ENCODE measurements around the gene TGDS. TPM values are rescaled to one million over a fixed set of nuclear protein-coding genes. Genes with fewer than 3 reads are reported as not detected.
A peak's percentile ranks its signal among the peaks of the same experiment; 100 is the strongest.

TGDS gene
- total RNA-seq, 1 experiment from 2014 or later, result 4.1 TPM

DNA sequence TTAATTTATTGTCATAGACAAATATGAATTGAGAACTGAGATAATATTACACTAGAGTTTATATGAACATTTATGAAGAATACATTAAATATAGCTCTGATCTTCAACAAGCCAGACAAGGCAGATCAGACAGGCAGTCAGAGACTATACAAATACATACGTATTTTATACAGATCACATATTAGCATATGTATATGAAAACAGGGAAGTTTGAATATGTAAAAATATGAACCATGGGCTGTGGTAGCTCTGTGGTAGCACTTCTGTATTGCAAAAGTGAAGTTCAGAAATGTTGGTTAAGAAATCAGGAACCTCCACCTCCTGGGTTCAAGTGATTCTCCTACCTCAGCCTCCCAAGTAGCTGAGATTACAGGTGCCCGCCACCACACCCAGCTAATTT is 26.4 kb upstream of the TGDS start:
- Mint-ChIP-seq H3K36me3 (ENCODE audit: insufficient read depth, unreplicated experiment) (peaks cover 4% of the 10 kb centered on the region), H3K9me3 (ENCODE audit: low read depth, unreplicated experiment) (no peaks in the 10 kb centered on the region), H3K27ac (ENCODE audit: unreplicated experiment) (no peak overlapping the region), H3K4me1 (ENCODE audit: low read depth, unreplicated experiment) (no peaks in the 10 kb centered on the region), H3K4me3 (ENCODE audit: low read depth, unreplicated experiment) (no peak overlapping the region), H3K27me3 (ENCODE audit: unreplicated experiment) (no peaks in the 10 kb centered on the region)
- intact Hi-C loops (cut with micrococcal nuclease; ENCODE audit: unreplicated experiment), result no loop called here
- no TSS peak for BruUV-seq (replicated peaks)
- TF ChIP-seq, protein P1, sequence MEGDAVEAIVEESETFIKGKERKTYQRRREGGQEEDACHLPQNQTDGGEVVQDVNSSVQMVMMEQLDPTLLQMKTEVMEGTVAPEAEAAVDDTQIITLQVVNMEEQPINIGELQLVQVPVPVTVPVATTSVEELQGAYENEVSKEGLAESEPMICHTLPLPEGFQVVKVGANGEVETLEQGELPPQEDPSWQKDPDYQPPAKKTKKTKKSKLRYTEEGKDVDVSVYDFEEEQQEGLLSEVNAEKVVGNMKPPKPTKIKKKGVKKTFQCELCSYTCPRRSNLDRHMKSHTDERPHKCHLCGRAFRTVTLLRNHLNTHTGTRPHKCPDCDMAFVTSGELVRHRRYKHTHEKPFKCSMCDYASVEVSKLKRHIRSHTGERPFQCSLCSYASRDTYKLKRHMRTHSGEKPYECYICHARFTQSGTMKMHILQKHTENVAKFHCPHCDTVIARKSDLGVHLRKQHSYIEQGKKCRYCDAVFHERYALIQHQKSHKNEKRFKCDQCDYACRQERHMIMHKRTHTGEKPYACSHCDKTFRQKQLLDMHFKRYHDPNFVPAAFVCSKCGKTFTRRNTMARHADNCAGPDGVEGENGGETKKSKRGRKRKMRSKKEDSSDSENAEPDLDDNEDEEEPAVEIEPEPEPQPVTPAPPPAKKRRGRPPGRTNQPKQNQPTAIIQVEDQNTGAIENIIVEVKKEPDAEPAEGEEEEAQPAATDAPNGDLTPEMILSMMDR (IDR thresholded peaks at IDR 0.05; ENCODE audit: unreplicated experiment), result no peak
- CTCF ChIA-PET, result no interaction called here
- no peak for DNase-seq

DNA sequence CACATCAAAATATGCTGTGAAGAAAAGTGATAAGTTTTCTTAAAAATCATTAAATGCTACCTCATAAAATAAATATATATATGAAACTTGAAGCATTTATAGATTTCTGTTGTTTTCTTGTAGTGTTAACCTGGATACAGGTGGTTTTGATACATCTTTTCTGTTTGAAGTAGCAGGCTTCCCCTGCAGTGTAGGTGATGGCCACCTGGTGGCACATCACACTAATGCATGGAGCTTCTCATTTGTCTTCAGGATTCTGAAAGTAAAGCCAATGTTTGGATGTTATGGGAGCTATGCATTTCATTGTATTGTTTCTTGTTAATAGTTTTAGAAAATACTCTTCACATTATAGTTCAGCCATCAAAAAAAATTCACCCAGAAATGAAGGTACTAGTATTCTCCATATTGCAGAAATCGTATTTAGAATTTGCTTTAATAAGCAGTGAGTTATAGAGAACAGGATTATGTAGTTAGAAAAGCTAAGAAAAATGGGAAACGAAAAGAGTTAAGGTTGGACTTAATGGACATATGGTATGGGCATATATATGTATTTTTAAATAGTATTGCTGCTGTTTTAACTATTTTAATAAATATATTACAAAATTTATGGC is 24.4 kb upstream of the TGDS start:
- H3K4me3 Mint-ChIP-seq (ENCODE audit: low read depth, unreplicated experiment), result no peak overlapping the region
- CTCF ChIA-PET, result no interaction called here
- no peaks in the 10 kb centered on the region for H3K27me3 Mint-ChIP-seq (ENCODE audit: unreplicated experiment)
- H3K36me3 Mint-ChIP-seq (ENCODE audit: insufficient read depth, unreplicated experiment), result peaks cover 4% of the 10 kb centered on the region
- no peaks in the 10 kb centered on the region for H3K9me3 Mint-ChIP-seq (ENCODE audit: low read depth, unreplicated experiment)
- no TSS peak for BruUV-seq (replicated peaks)
- TF ChIP-seq, protein P1 (IDR thresholded peaks at IDR 0.05; ENCODE audit: unreplicated experiment), result no peak
- no peak overlapping the region for H3K27ac Mint-ChIP-seq (ENCODE audit: unreplicated experiment)
- intact Hi-C loops (cut with micrococcal nuclease; ENCODE audit: unreplicated experiment), result no loop called here
- DNase-seq, result no peak
- H3K4me1 Mint-ChIP-seq (ENCODE audit: low read depth, unreplicated experiment), result no peaks in the 10 kb centered on the region

DNA sequence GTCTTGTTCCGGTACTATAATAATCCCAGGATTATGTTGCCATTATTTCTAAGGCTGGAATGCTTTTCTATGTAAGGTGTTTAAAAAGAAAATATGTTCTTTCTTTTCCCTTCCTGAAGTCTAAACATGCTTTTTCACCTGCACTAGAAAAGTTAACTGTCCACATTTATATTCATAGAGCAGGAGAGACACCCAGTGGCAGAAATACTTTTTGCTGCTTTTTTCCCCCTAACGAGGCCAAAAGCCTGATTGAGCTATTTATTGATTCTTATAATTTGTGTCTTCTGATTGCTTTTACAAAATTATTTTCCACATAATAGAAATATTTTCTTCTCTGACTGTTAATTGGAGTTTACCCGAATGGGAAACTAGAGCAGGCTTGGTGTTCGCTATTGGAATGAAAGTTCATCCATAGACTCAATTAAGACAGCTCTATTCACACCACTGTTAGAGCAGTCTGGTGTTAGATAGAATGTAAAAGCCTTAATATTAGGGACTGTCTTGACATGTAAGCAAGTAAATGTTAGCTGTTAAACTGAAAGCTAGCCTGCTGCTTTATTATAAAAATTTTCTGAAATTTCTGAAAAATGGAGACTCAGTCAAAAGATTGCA is 21.5 kb upstream of the TGDS start:
- no TSS peak for BruUV-seq (replicated peaks)
- Mint-ChIP-seq H3K4me1 (ENCODE audit: low read depth, unreplicated experiment) (no peaks in the 10 kb centered on the region), H3K4me3 (ENCODE audit: low read depth, unreplicated experiment) (no peak overlapping the region), H3K27ac (ENCODE audit: unreplicated experiment) (no peak overlapping the region), H3K27me3 (ENCODE audit: unreplicated experiment) (no peaks in the 10 kb centered on the region), H3K36me3 (ENCODE audit: insufficient read depth, unreplicated experiment) (peaks cover 4% of the 10 kb centered on the region), H3K9me3 (ENCODE audit: low read depth, unreplicated experiment) (no peaks in the 10 kb centered on the region)
- intact Hi-C loops (cut with micrococcal nuclease; ENCODE audit: unreplicated experiment), result loop anchor here (1.0 kb wide), 1 partner anchor 182 kb away; no protein-coding TSS in a partner anchor
- CTCF ChIA-PET, result interaction anchor here (0.9 kb wide), 1 partner anchor 182 kb away, joined by 6 read pairs; no protein-coding TSS in a partner anchor
- TF ChIP-seq, protein P1 (IDR thresholded peaks at IDR 0.05; ENCODE audit: unreplicated experiment), result no peak
- DNase-seq, result peak; percentile 6

DNA sequence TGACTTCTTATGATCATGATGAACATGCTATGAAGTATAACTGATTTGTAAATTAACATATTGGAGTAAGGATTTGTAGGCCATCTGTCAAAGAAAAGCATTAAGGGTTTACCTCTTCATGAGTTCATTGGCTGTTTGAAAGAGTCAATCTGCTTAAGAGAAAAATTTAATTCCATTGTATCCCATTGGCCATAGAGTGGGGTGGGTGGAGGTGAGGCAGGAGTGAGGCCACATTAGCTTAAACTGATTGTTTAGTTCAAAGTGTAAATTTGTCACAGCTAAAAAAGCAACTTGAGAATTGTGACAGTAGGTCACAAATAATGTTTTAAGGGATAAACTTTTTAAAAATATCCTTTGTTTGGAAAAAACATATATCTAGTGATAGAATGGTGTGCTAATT is 17.1 kb upstream of the TGDS start:
- no peaks in the 10 kb centered on the region for H3K36me3 Mint-ChIP-seq (ENCODE audit: insufficient read depth, unreplicated experiment)
- BruUV-seq (replicated peaks), result no TSS peak
- intact Hi-C loops (cut with micrococcal nuclease; ENCODE audit: unreplicated experiment), result no loop called here
- CTCF ChIA-PET, result no interaction called here
- H3K4me1 Mint-ChIP-seq (ENCODE audit: low read depth, unreplicated experiment), result no peaks in the 10 kb centered on the region
- no peaks in the 10 kb centered on the region for H3K27me3 Mint-ChIP-seq (ENCODE audit: unreplicated experiment)
- no peak for DNase-seq
- no peak overlapping the region for H3K4me3 Mint-ChIP-seq (ENCODE audit: low read depth, unreplicated experiment)
- H3K9me3 Mint-ChIP-seq (ENCODE audit: low read depth, unreplicated experiment), result no peaks in the 10 kb centered on the region
- no peak overlapping the region for H3K27ac Mint-ChIP-seq (ENCODE audit: unreplicated experiment)
- TF ChIP-seq, protein P1 (IDR thresholded peaks at IDR 0.05; ENCODE audit: unreplicated experiment), result no peak

All from Calu3 (cell line).